Right atrium auricular region (tissue), 2 donors: ENCODE measurements around the gene CHIT1. TPM values are rescaled to one million over a fixed set of nuclear protein-coding genes. Genes with fewer than 3 reads are reported as not detected.

Source experiments
- DNase-seq: peaks from one replicate; pipeline ENCODE4 v3.0.0-alpha.2; 2019; ENCODE audit warnings: low spot score
- H3K27ac ChIP-seq, 2 donors: fragments of 200-600 bp; sonication (generic); 1 replicate in 1 of 2; 2 replicates in 1 of 2; pipeline ENCODE4 v1.5.1; 2016 to 2019
- H3K27me3 ChIP-seq, 2 donors: fragments of 200-600 bp; sonication (generic); one replicate each; pipeline versions ENCODE4 v1.5.1 to v1.6.0; 2017 to 2019
- H3K36me3 ChIP-seq: fragments of 200-600 bp; sonication (generic); one replicate; pipeline ENCODE4 v1.5.1; 2016
- H3K4me1 ChIP-seq, 2 donors: fragments of 200-600 bp; sonication (generic); one replicate each; pipeline versions ENCODE4 v1.5.1 to v1.6.0; 2017 to 2019
- H3K4me3 ChIP-seq, 2 donors: fragments of 200-600 bp; sonication (generic); 1 replicate in 1 of 2; 2 replicates in 1 of 2; pipeline ENCODE4 v1.5.1; 2017 to 2019; ENCODE audit warnings: mild to moderate bottlenecking in 1 of 2, moderate library complexity in 1 of 2
- H3K9me3 ChIP-seq, 2 donors: fragments of 200-600 bp; sonication (generic); one replicate each; pipeline ENCODE4 v1.5.1; 2019
- total RNA-seq, 2 donors: library from RNA; depleted of rRNA; stranded (reverse); fragments of >200 nt; gene quantifications; one replicate each; pipeline ENCODE4 v1.1.0, GENCODE V29; 2016
- TF ChIP-seq, protein P1 (sequence below), 2 donors: fragments of 200-600 bp; sonication (generic); IDR thresholded peaks; one replicate each; pipeline ENCODE4 v1.5.1; 2019; ENCODE audit warnings: antibody characterized with exemption in 2 of 2

The CHIT1 gene
- total RNA-seq, 2 donors from 2014 or later = not detected

DNA sequence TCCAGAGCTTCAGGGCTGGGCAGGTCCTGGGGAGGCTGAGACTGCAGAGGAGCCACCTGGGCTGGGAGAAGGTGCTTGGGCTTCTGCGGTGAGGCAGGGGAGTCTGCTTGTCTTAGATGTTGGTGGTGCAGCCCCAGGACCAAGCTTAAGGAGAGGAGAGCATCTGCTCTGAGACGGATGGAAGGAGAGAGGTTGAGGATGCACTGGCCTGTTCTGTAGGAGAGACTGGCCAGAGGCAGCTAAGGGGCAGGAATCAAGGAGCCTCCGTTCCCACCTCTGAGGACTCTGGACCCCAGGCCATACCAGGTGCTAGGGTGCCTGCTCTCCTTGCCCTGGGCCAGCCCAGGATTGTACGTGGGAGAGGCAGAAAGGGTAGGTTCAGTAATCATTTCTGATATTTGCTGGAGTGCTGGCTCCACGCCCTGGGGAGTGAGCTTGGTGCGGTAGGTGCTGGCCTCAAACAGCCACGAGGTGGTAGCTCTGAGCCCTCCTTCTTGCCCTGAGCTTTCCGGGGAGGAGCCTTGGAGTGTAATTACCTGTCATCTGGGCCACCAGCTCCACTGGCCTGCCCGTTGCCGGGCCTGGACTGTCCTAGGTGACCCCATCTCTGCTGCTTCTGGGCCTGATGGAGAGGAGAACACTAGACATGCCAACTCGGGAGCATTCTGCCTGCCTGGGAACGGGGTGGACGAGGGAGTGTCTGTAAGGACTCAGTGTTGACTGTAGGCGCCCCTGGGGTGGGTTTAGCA is 63.1 kb downstream of the CHIT1 start:
- DNase-seq = no peak
- H3K27me3 ChIP-seq = no peaks in the 10 kb centered on the region
- no peaks in the 10 kb centered on the region for H3K36me3 ChIP-seq
- H3K4me3 ChIP-seq = no peak overlapping the region
- H3K27ac ChIP-seq = no peak overlapping the region
- H3K9me3 ChIP-seq = no peaks in the 10 kb centered on the region
- H3K4me1 ChIP-seq = no peaks in the 10 kb centered on the region
- TF ChIP-seq, protein P1, sequence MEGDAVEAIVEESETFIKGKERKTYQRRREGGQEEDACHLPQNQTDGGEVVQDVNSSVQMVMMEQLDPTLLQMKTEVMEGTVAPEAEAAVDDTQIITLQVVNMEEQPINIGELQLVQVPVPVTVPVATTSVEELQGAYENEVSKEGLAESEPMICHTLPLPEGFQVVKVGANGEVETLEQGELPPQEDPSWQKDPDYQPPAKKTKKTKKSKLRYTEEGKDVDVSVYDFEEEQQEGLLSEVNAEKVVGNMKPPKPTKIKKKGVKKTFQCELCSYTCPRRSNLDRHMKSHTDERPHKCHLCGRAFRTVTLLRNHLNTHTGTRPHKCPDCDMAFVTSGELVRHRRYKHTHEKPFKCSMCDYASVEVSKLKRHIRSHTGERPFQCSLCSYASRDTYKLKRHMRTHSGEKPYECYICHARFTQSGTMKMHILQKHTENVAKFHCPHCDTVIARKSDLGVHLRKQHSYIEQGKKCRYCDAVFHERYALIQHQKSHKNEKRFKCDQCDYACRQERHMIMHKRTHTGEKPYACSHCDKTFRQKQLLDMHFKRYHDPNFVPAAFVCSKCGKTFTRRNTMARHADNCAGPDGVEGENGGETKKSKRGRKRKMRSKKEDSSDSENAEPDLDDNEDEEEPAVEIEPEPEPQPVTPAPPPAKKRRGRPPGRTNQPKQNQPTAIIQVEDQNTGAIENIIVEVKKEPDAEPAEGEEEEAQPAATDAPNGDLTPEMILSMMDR (IDR thresholded peaks at IDR 0.05) = no peak

Other genes with a start within 250 kb of the CHIT1 start
- gene TMEM183A, start 222.3 kb downstream of the CHIT1 start, total RNA-seq = 10 to 100 TPM; 29.6 to 39.1 TPM
- 10 to 100 TPM; 16.3 to 19.2 TPM for gene PPFIA4, start 203.2 kb downstream of the CHIT1 start, total RNA-seq
- not detected for gene MYOG, start 143.7 kb downstream of the CHIT1 start, total RNA-seq
- gene ADORA1, start 101.9 kb downstream of the CHIT1 start, total RNA-seq = 10 to 100 TPM in 1 of 2 donors, 1 to 10 TPM in 1; 9.4 to 15.1 TPM
- not detected for gene MYBPH, start 53.8 kb downstream of the CHIT1 start, total RNA-seq
- 1 to 10 TPM in 1 of 2 donors, under 1 TPM in 1; 0.85 to 9.4 TPM for gene CHI3L1, start 43.0 kb downstream of the CHIT1 start, total RNA-seq
- gene BTG2, start 75.8 kb upstream of the CHIT1 start, total RNA-seq = 100 to 1,000 TPM; 132 to 254 TPM
- 100 to 1,000 TPM in 1 of 2 donors, 10 to 100 TPM in 1; 34.2 to 122 TPM for gene FMOD, start 121.4 kb upstream of the CHIT1 start, total RNA-seq
- 100 to 1,000 TPM in 1 of 2 donors, 10 to 100 TPM in 1; 54.5 to 243 TPM for gene PRELP, start 246.1 kb upstream of the CHIT1 start, total RNA-seq